Measurements from ENCODE around the gene NEURL1. TPM values are rescaled to one million over a fixed set of nuclear protein-coding genes. Genes with fewer than 3 reads are reported as not detected.

Gene NEURL1
- total RNA-seq, 1 donor = not detected

GRCh38 chr10:103493916-103494877 lies 692 bp downstream of the NEURL1 start:
- H4K20me1 ChIP-seq (ENCODE audit: insufficient read depth, low read length) = peaks cover 3% of the 10 kb centered on the region
- H3K79me2 ChIP-seq (ENCODE audit: insufficient read depth, low read length) = no peaks in the 10 kb centered on the region
- H3K4me3 ChIP-seq (ENCODE audit: insufficient read depth, low read length) = peak overlapping the region; percentile 61
- H2AFZ ChIP-seq (ENCODE audit: low read length) = no peak overlapping the region
- TF ChIP-seq CTCF (IDR thresholded peaks at IDR 0.05; ENCODE audit: extremely low read depth, low read depth, low read length) = no peak
- no peaks in the 10 kb centered on the region for H3K9me3 ChIP-seq (ENCODE audit: low read depth, low read length)
- no peak overlapping the region for H3K27ac ChIP-seq (ENCODE audit: low read depth, low read length)
- peak overlapping the region; percentile 70 for H3K4me2 ChIP-seq (ENCODE audit: insufficient read depth, low read length)
- peak; percentile 67 for DNase-seq (ENCODE audit: insufficient read length, low spot score, missing footprints)
- H3K36me3 ChIP-seq (ENCODE audit: insufficient read depth, low read length) = no peaks in the 10 kb centered on the region
- peaks cover 63% of the 10 kb centered on the region for H3K27me3 ChIP-seq (ENCODE audit: insufficient read depth, low read length)
- peaks cover 8% of the 10 kb centered on the region for H3K4me1 ChIP-seq (ENCODE audit: insufficient read depth, low read length)

GRCh38 chr10:103495321-103495720 lies 1.8 kb downstream of the NEURL1 start:
- H3K27ac ChIP-seq (ENCODE audit: low read depth, low read length) = no peak overlapping the region
- H3K36me3 ChIP-seq (ENCODE audit: insufficient read depth, low read length) = no peaks in the 10 kb centered on the region
- peaks cover 8% of the 10 kb centered on the region for H3K4me1 ChIP-seq (ENCODE audit: insufficient read depth, low read length)
- no peaks in the 10 kb centered on the region for H3K9me3 ChIP-seq (ENCODE audit: low read depth, low read length)
- peaks cover 74% of the 10 kb centered on the region for H3K27me3 ChIP-seq (ENCODE audit: insufficient read depth, low read length)
- no peak overlapping the region for H3K4me2 ChIP-seq (ENCODE audit: insufficient read depth, low read length)
- TF ChIP-seq CTCF (IDR thresholded peaks at IDR 0.05; ENCODE audit: extremely low read depth, low read depth, low read length) = no peak
- peaks cover 3% of the 10 kb centered on the region for H4K20me1 ChIP-seq (ENCODE audit: insufficient read depth, low read length)
- H3K4me3 ChIP-seq (ENCODE audit: insufficient read depth, low read length) = no peak overlapping the region
- no peaks in the 10 kb centered on the region for H3K79me2 ChIP-seq (ENCODE audit: insufficient read depth, low read length)
- peak; percentile 56 for DNase-seq (ENCODE audit: insufficient read length, low spot score, missing footprints)
- no peak overlapping the region for H2AFZ ChIP-seq (ENCODE audit: low read length)

- DNase-seq (ENCODE audit: insufficient read length, low spot score, missing footprints) = peak; percentile 58
- no peak overlapping the region for H2AFZ ChIP-seq (ENCODE audit: low read length)
- H4K20me1 ChIP-seq (ENCODE audit: insufficient read depth, low read length) = peaks cover 3% of the 10 kb centered on the region
- H3K9me3 ChIP-seq (ENCODE audit: low read depth, low read length) = no peaks in the 10 kb centered on the region
- no peaks in the 10 kb centered on the region for H3K36me3 ChIP-seq (ENCODE audit: insufficient read depth, low read length)
- H3K4me1 ChIP-seq (ENCODE audit: insufficient read depth, low read length) = peaks cover under 1% of the 10 kb centered on the region
- no peak for TF ChIP-seq CTCF (IDR thresholded peaks at IDR 0.05; ENCODE audit: extremely low read depth, low read depth, low read length)
- H3K27me3 ChIP-seq (ENCODE audit: insufficient read depth, low read length) = peaks cover 91% of the 10 kb centered on the region
- no peaks in the 10 kb centered on the region for H3K79me2 ChIP-seq (ENCODE audit: insufficient read depth, low read length)
- H3K4me3 ChIP-seq (ENCODE audit: insufficient read depth, low read length) = no peak overlapping the region
- no peak overlapping the region for H3K27ac ChIP-seq (ENCODE audit: low read depth, low read length)
- no peak overlapping the region for H3K4me2 ChIP-seq (ENCODE audit: insufficient read depth, low read length)
These were observed 3.8 kb downstream of the NEURL1 start for GRCh38 chr10:103497161-103497915.

Data from osteoblast (primary cell).